ENCODE measurements around the gene SLC12A8. TPM values are rescaled to one million over a fixed set of nuclear protein-coding genes. Genes with fewer than 3 reads are reported as not detected.

The SLC12A8 gene
- total RNA-seq, 1 donor from 2014 or later: 2.9 TPM

GRCh38 chr3:125120379-125121122 lies 92.0 kb downstream of the SLC12A8 start:
- Mint-ChIP-seq H3K9me3 (no peaks in the 10 kb centered on the region), H3K36me3 (ENCODE audit: low read depth) (no peaks in the 10 kb centered on the region), H3K4me1 (peaks cover 45% of the 10 kb centered on the region), H3K27ac (ENCODE audit: unreplicated experiment) (peak overlapping the region; percentile 88), H3K27me3 (ENCODE audit: low read depth) (peaks cover 4% of the 10 kb centered on the region), H3K4me3 (peak overlapping the region; percentile 72)
- TF ChIP-seq CTCF (conservative IDR thresholded peaks at IDR 0.05): no peak
- DNase-seq (ENCODE audit: low read depth, low spot score): peak; percentile 37

GRCh38 chr3:125119752-125120378 lies 92.7 kb downstream of the SLC12A8 start:
- DNase-seq (ENCODE audit: low read depth, low spot score): no peak
- Mint-ChIP-seq H3K4me1 (peaks cover 48% of the 10 kb centered on the region), H3K27ac (ENCODE audit: unreplicated experiment) (peak overlapping the region; percentile 88), H3K9me3 (no peaks in the 10 kb centered on the region), H3K27me3 (ENCODE audit: low read depth) (peaks cover 4% of the 10 kb centered on the region), H3K36me3 (ENCODE audit: low read depth) (no peaks in the 10 kb centered on the region), H3K4me3 (peak overlapping the region; percentile 72)
- TF ChIP-seq CTCF (conservative IDR thresholded peaks at IDR 0.05): no peak

GRCh38 chr3:125118600-125118999 lies 93.9 kb downstream of the SLC12A8 start:
- Mint-ChIP-seq H3K27me3 (ENCODE audit: low read depth) (peaks cover 4% of the 10 kb centered on the region), H3K36me3 (ENCODE audit: low read depth) (no peaks in the 10 kb centered on the region), H3K27ac (ENCODE audit: unreplicated experiment) (no peak overlapping the region), H3K9me3 (no peaks in the 10 kb centered on the region), H3K4me3 (no peak overlapping the region), H3K4me1 (peaks cover 42% of the 10 kb centered on the region)
- DNase-seq (ENCODE audit: low read depth, low spot score): no peak
- no peak for TF ChIP-seq CTCF (conservative IDR thresholded peaks at IDR 0.05)

- no peak for TF ChIP-seq CTCF (conservative IDR thresholded peaks at IDR 0.05)
- Mint-ChIP-seq H3K36me3 (ENCODE audit: low read depth) (no peaks in the 10 kb centered on the region), H3K9me3 (no peaks in the 10 kb centered on the region), H3K27me3 (ENCODE audit: low read depth) (peaks cover 4% of the 10 kb centered on the region), H3K27ac (ENCODE audit: unreplicated experiment) (no peak overlapping the region), H3K4me3 (no peak overlapping the region), H3K4me1 (peaks cover 39% of the 10 kb centered on the region)
- no peak for DNase-seq (ENCODE audit: low read depth, low spot score)
These were observed 94.8 kb downstream of the SLC12A8 start for GRCh38 chr3:125117631-125118191.

GRCh38 chr3:125116311-125117080 lies 96.1 kb downstream of the SLC12A8 start:
- Mint-ChIP-seq H3K4me1 (peaks cover 35% of the 10 kb centered on the region), H3K4me3 (no peak overlapping the region), H3K27ac (ENCODE audit: unreplicated experiment) (peak overlapping the region; percentile 5), H3K27me3 (ENCODE audit: low read depth) (peaks cover 4% of the 10 kb centered on the region), H3K9me3 (no peaks in the 10 kb centered on the region), H3K36me3 (ENCODE audit: low read depth) (no peaks in the 10 kb centered on the region)
- DNase-seq (ENCODE audit: low read depth, low spot score): no peak
- TF ChIP-seq CTCF (conservative IDR thresholded peaks at IDR 0.05): no peak
